Right kidney (tissue), 1 donor: ENCODE results near the gene ITFG2.

Experiments
- DNase-seq: peaks from one replicate; pipeline ENCODE4 v3.0.0-alpha.2; 2016

ITFG2 gene

GRCh38 chr12:2794191-2794735 lies 18.2 kb upstream of the ITFG2 start:
- peak; percentile 81 for DNase-seq

- peak; percentile 83 for DNase-seq
Measured at GRCh38 chr12:2794736-2795289, 17.7 kb upstream of the ITFG2 start, which contains the start of gene FKBP4. TSS of gene FKBP4 (plus strand) at chr12:2794970. CDS start at chr12:2795140, 170 bp downstream.

- peak; percentile 86 for DNase-seq
Measured at GRCh38 chr12:2795291-2796186, 16.9 kb upstream of the ITFG2 start.

- DNase-seq: no peak
Measured at GRCh38 chr12:2796187-2796666, 16.2 kb upstream of the ITFG2 start.

GRCh38 chr12:2797721-2798418 lies 14.6 kb upstream of the ITFG2 start:
- no peak for DNase-seq

GRCh38 chr12:2800046-2800570 lies 12.4 kb upstream of the ITFG2 start:
- DNase-seq: no peak

GRCh38 chr12:2801044-2801783 lies 11.3 kb upstream of the ITFG2 start:
- no peak for DNase-seq

- DNase-seq: no peak
Measured at GRCh38 chr12:2803635-2804392, 8.7 kb upstream of the ITFG2 start.

GRCh38 chr12:2804393-2805142 lies 7.9 kb upstream of the ITFG2 start:
- no peak for DNase-seq

GRCh38 chr12:2805143-2805520 lies 7.3 kb upstream of the ITFG2 start:
- no peak for DNase-seq

GRCh38 chr12:2806700-2807099 lies 5.8 kb upstream of the ITFG2 start:
- no peak for DNase-seq

- DNase-seq: peak; percentile 21
Measured at GRCh38 chr12:2811801-2812200, 667 bp upstream of the ITFG2 start.

GRCh38 chr12:2813214-2814185 lies 1.0 kb downstream of the ITFG2 start:
- DNase-seq: peak; percentile 39

GRCh38 chr12:2819810-2820209 lies 7.3 kb downstream of the ITFG2 start:
- no peak for DNase-seq

- DNase-seq: no peak
Measured at GRCh38 chr12:2820432-2820831, 8.0 kb downstream of the ITFG2 start.

- DNase-seq: no peak
Measured at GRCh38 chr12:2823483-2823882, 11.0 kb downstream of the ITFG2 start.

- DNase-seq: no peak
Measured at GRCh38 chr12:2824541-2824940, 12.1 kb downstream of the ITFG2 start.

- no peak for DNase-seq
Measured at GRCh38 chr12:2825132-2825531, 12.7 kb downstream of the ITFG2 start.

GRCh38 chr12:2826036-2826435 lies 13.6 kb downstream of the ITFG2 start:
- DNase-seq: no peak
